PC-9 (cell line): ENCODE results near the gene DOLPP1. TPM values are rescaled to one million over a fixed set of nuclear protein-coding genes. Genes with fewer than 3 reads are reported as not detected.

ENCODE experiments used
- BruUV-seq: library from RNA; stranded (reverse); fragments of 400-500 nt; replicated peaks from 2 replicates; lab custom pipeline; 2021; lab: Mats Ljungman, UMichigan
- CTCF ChIA-PET: fragments of 300-600 bp; sonication (Branson Sonifier 250); formaldehyde crosslinking; loops from one replicate; lab custom pipeline; 2022; ENCODE audit warnings: antibody characterized with exemption; lab: Charles Lee
- POLR2A ChIA-PET: fragments of 300-600 bp; sonication (Branson Sonifier 250); formaldehyde crosslinking; loops from one replicate; lab custom pipeline; 2022; ENCODE audit warnings: antibody characterized with exemption; ENCODE audit not compliant: unreplicated experiment; lab: Charles Lee
- DNase-seq, 2 experiments: peaks; one replicate each; pipeline versions ENCODE4 v3.0.0 to v3.0.0-alpha.2; 2015 to 2022; ENCODE audit warnings: mixed read lengths in 1 of 2
- H2AFZ ChIP-seq: fragments of 200-600 bp; sonication (generic); 2 replicates; pipeline ENCODE4 v1.8.1; 2017; ENCODE audit warnings: antibody characterized with exemption
- H3F3A ChIP-seq: fragments of 200-600 bp; sonication (generic); 2 replicates; pipeline ENCODE4 v1.8.1; 2017; ENCODE audit warnings: antibody characterized with exemption, mild to moderate bottlenecking, low read depth; ENCODE audit not compliant: insufficient read depth
- H3K27ac ChIP-seq: fragments of 200-600 bp; sonication (generic); 2 replicates; pipeline ENCODE4 v1.6.1; 2016; ENCODE audit warnings: mixed run types
- H3K27me3 ChIP-seq: fragments of 200-600 bp; sonication (generic); 2 replicates; pipeline ENCODE4 v1.6.1; 2016; ENCODE audit warnings: low read depth, mixed run types; ENCODE audit not compliant: insufficient read depth
- H3K36me3 ChIP-seq: fragments of 200-600 bp; sonication (generic); 2 replicates; pipeline ENCODE4 v1.6.1; 2016; ENCODE audit warnings: low read depth, mixed run types
- H3K4me1 ChIP-seq: fragments of 200-600 bp; sonication (generic); replicated peaks from 2 replicates; pipeline ENCODE4 v1.6.1; 2016; ENCODE audit warnings: mixed run types; ENCODE audit not compliant: insufficient read depth
- H3K4me2 ChIP-seq: fragments of 200-600 bp; sonication (generic); 2 replicates; pipeline ENCODE4 v1.6.1; 2017; ENCODE audit warnings: mixed run types
- H3K4me3 ChIP-seq: fragments of 200-600 bp; sonication (generic); 2 replicates; pipeline ENCODE4 v1.6.1; 2016; ENCODE audit warnings: mixed run types
- H3K79me2 ChIP-seq: fragments of 200-600 bp; sonication (generic); 2 replicates; pipeline ENCODE4 v1.6.1; 2017; ENCODE audit warnings: low read depth, mixed run types
- H3K9me2 ChIP-seq: fragments of 200-600 bp; sonication (generic); 2 replicates; pipeline ENCODE4 v1.8.1; 2017; ENCODE audit warnings: mild to moderate bottlenecking; ENCODE audit not compliant: insufficient read depth
- H3K9me3 ChIP-seq: fragments of 200-600 bp; sonication (generic); 2 replicates; pipeline ENCODE4 v1.8.1; 2016; ENCODE audit warnings: low read depth; ENCODE audit not compliant: insufficient read depth
- H4K20me1 ChIP-seq: fragments of 200-600 bp; sonication (generic); 2 replicates; pipeline ENCODE4 v1.8.1; 2017; ENCODE audit not compliant: insufficient read depth
- CTCF ChIP-seq: fragments of 200-600 bp; sonication (generic); conservative IDR thresholded peaks from 2 replicates; pipeline ENCODE4 v1.6.1; 2017; ENCODE audit warnings: mixed run types, antibody characterized with exemption, mild to moderate bottlenecking, moderate library complexity
- EZH2 ChIP-seq: fragments of 200-600 bp; sonication (generic); IDR thresholded peaks from 2 replicates; pipeline ENCODE4 v1.8.0; 2017; ENCODE audit warnings: antibody characterized with exemption, low read depth
- intact Hi-C: fragments of 100-400 bp; cut with micrococcal nuclease; formaldehyde crosslinking; loops from one replicate; pipeline ENCODE4 v1.10.0; 2022; ENCODE audit not compliant: unreplicated experiment
- total RNA-seq: library from RNA; stranded (reverse); gene quantifications from 2 replicates; pipeline ENCODE4 v1.2.3, GENCODE V29; 2021

DOLPP1 gene
- total RNA-seq, 1 experiment from 2014 or later: 24.4 TPM

GRCh38 chr9:129072171-129072570 lies 8.7 kb upstream of the DOLPP1 start:
- H3K36me3 ChIP-seq: no peaks in the 10 kb centered on the region
- peaks cover 14% of the 10 kb centered on the region; the same call in 1 of the 2 replicates for H3F3A ChIP-seq
- no peaks in the 10 kb centered on the region for H3K9me2 ChIP-seq
- no peak overlapping the region for H2AFZ ChIP-seq
- no TSS peak for BruUV-seq
- DNase-seq: no peak
- ChIA-PET CTCF (interaction anchor here (0.7 kb wide), 1 partner anchor 767 kb away, joined by 4 read pairs; no protein-coding TSS in a partner anchor), POLR2A (no interaction called here)
- H3K27me3 ChIP-seq: no peaks in the 10 kb centered on the region
- no peaks in the 10 kb centered on the region for H3K9me3 ChIP-seq
- H4K20me1 ChIP-seq: no peaks in the 10 kb centered on the region; the same call in 1 of the 2 replicates
- TF ChIP-seq EZH2 (no peak), CTCF (no peak)
- intact Hi-C loops: no loop called here
- no peak overlapping the region for H3K27ac ChIP-seq
- no peaks in the 10 kb centered on the region for H3K79me2 ChIP-seq
- H3K4me1 ChIP-seq: peaks cover 4% of the 10 kb centered on the region
- no peak overlapping the region for H3K4me2 ChIP-seq
- no peak overlapping the region for H3K4me3 ChIP-seq

- Histone ChIP-seq H3K27me3 (no peaks in the 10 kb centered on the region), H3K4me2 (no peak overlapping the region), H3K79me2 (no peaks in the 10 kb centered on the region), H3K9me2 (no peaks in the 10 kb centered on the region), H3K4me3 (no peak overlapping the region), H2AFZ (no peak overlapping the region), H3K9me3 (no peaks in the 10 kb centered on the region), H3K4me1 (peaks cover 9% of the 10 kb centered on the region), H4K20me1 (no peaks in the 10 kb centered on the region; the same call in 1 of the 2 replicates), H3K27ac (no peak overlapping the region), H3F3A (peaks cover 15% of the 10 kb centered on the region; the same call in 1 of the 2 replicates), H3K36me3 (no peaks in the 10 kb centered on the region)
- peak in 1 of 2 experiments; percentile 21 for DNase-seq
- ChIA-PET POLR2A (no interaction called here), CTCF (no interaction called here)
- no TSS peak for BruUV-seq
- intact Hi-C loops: no loop called here
- TF ChIP-seq EZH2 (no peak), CTCF (no peak)
Observed at GRCh38 chr9:129073404-129073803, 7.5 kb upstream of the DOLPP1 start.

- Histone ChIP-seq H3K27ac (no peak overlapping the region), H3K4me1 (peaks cover 9% of the 10 kb centered on the region), H2AFZ (no peak overlapping the region), H3K9me2 (no peaks in the 10 kb centered on the region), H3K79me2 (no peaks in the 10 kb centered on the region), H3K36me3 (no peaks in the 10 kb centered on the region), H3F3A (peaks cover 15% of the 10 kb centered on the region; the same call in 1 of the 2 replicates), H4K20me1 (no peaks in the 10 kb centered on the region; the same call in 1 of the 2 replicates), H3K9me3 (no peaks in the 10 kb centered on the region), H3K4me2 (no peak overlapping the region), H3K27me3 (no peaks in the 10 kb centered on the region), H3K4me3 (no peak overlapping the region)
- no TSS peak for BruUV-seq
- DNase-seq: peak in 1 of 2 experiments; percentile 4
- ChIA-PET POLR2A (no interaction called here), CTCF (no interaction called here)
- intact Hi-C loops: no loop called here
- no peak for TF ChIP-seq EZH2
- TF ChIP-seq CTCF: no peak
Observed at GRCh38 chr9:129074106-129074505, 6.8 kb upstream of the DOLPP1 start.
